HEK293 (cell line): ENCODE results near the gene MUC13.

Experiments used
- CTCF ChIP-seq: fragments of 450-650 bp; formaldehyde crosslinking; IDR thresholded peaks from 2 replicates; pipeline ENCODE4 v1.5.1; 2016; ENCODE audit warnings: missing biosample characterization, missing genetic modification characterization
- HOXA7 ChIP-seq: sonication (generic); formaldehyde crosslinking; IDR thresholded peaks from 2 replicates; pipeline ENCODE4 v1.8.1; 2022; ENCODE audit warnings: missing genetic modification reagents, borderline replicate concordance
- REST ChIP-seq: fragments of 450-650 bp; formaldehyde crosslinking; IDR thresholded peaks from 2 replicates; pipeline ENCODE4 v1.5.1; 2016; ENCODE audit warnings: missing biosample characterization, missing genetic modification characterization
- SCRT2 ChIP-seq: fragments of 450-650 bp; formaldehyde crosslinking; IDR thresholded peaks from 2 replicates; pipeline ENCODE4 v1.5.1; 2016; ENCODE audit warnings: missing biosample characterization, missing genetic modification characterization
- SP2 ChIP-seq: fragments of 450-650 bp; formaldehyde crosslinking; IDR thresholded peaks from 2 replicates; pipeline ENCODE4 v1.5.1; 2016; ENCODE audit warnings: missing biosample characterization, missing genetic modification characterization
- TSHZ1 ChIP-seq: fragments of 450-650 bp; formaldehyde crosslinking; IDR thresholded peaks from 2 replicates; pipeline ENCODE4 v1.5.1; 2016; ENCODE audit warnings: missing biosample characterization, missing genetic modification characterization, borderline replicate concordance
- ZBTB7A ChIP-seq: fragments of 450-650 bp; formaldehyde crosslinking; IDR thresholded peaks from 2 replicates; pipeline ENCODE4 v1.5.1; 2016; ENCODE audit warnings: low read depth, missing biosample characterization, missing genetic modification characterization
- ZNF529 ChIP-seq: fragments of 450-650 bp; formaldehyde crosslinking; IDR thresholded peaks from 2 replicates; pipeline ENCODE4 v1.5.1; 2017; ENCODE audit warnings: missing genetic modification characterization, missing biosample characterization; ENCODE audit not compliant: insufficient replicate concordance
- ZNF645 ChIP-seq: fragments of 450-650 bp; formaldehyde crosslinking; IDR thresholded peaks from 2 replicates; pipeline ENCODE4; 2016; ENCODE audit warnings: missing biosample characterization, missing genetic modification characterization
- ZNF776 ChIP-seq: fragments of 450-650 bp; formaldehyde crosslinking; IDR thresholded peaks from 2 replicates; pipeline ENCODE4 v1.5.0; 2017; ENCODE audit warnings: missing biosample characterization, missing genetic modification characterization, borderline replicate concordance

- no peak for TF ChIP-seq CTCF (tag by site-specific recombination)
- TF ChIP-seq ZNF529 (tag by site-specific recombination), result no peak
- no peak for TF ChIP-seq TSHZ1 (tag by site-specific recombination)
- no peak for TF ChIP-seq REST (tag by site-specific recombination)
- TF ChIP-seq ZNF776, result no peak
- no peak for TF ChIP-seq ZBTB7A (tag by site-specific recombination)
- no peak for TF ChIP-seq SP2 (tag by site-specific recombination)
- TF ChIP-seq ZNF645 (tag by site-specific recombination), result no peak
- no peak for TF ChIP-seq HOXA7 (CRISPR knock-in tag)
- TF ChIP-seq SCRT2 (tag by site-specific recombination), result no peak
Measured at GRCh38 chr3:124967964-124968363, 33.4 kb upstream of the MUC13 start.
